GM18951 (cell line): Measurements from ENCODE around the gene CCDC14.

Experiments used
- POLR2A ChIP-seq: IDR thresholded peaks from 4 replicates; pipeline ENCODE4 v1.6.1; 2011; ENCODE audit warnings: mild to moderate bottlenecking; ENCODE audit not compliant: insufficient read length, insufficient read depth; ENCODE audit errors: extremely low read depth
- in situ Hi-C: fragments of 300-500 bp; cut with MboI; formaldehyde crosslinking; loops from one replicate; pipeline ENCODE4 v1.12.0; 2022; ENCODE audit warnings: low sequenced_read_pairs, mixed read lengths, inconsistent platforms; ENCODE audit not compliant: unreplicated experiment

The CCDC14 gene

GRCh38 chr3:123864706-123865105, 96.3 kb downstream of the CCDC14 start:
- in situ Hi-C loops = no loop called here
- no peak for TF ChIP-seq POLR2A
